HCT116 (cell line): ENCODE measurements around the gene NR5A2. TPM values are rescaled to one million over a fixed set of nuclear protein-coding genes. Genes with fewer than 3 reads are reported as not detected.

Experiments
- ATAC-seq: fragments of 200-7000 bp; cut with Tn5 transposase; 2 replicates; pipeline ENCODE4 v1.9.1; 2020; ENCODE audit warnings: mild to moderate bottlenecking, moderate library complexity
- BruUV-seq: library from RNA; stranded (reverse); fragments of 400-500 nt; replicated peaks from 2 replicates; lab custom pipeline; 2021; lab: Mats Ljungman, UMichigan
- CTCF ChIA-PET: fragments of 300-600 bp; sonication (Branson Sonifier 250); formaldehyde crosslinking; loops from one replicate; lab custom pipeline; 2021; ENCODE audit warnings: antibody characterized with exemption; lab: Charles Lee
- POLR2A ChIA-PET: fragments of 300-600, 350-600 bp; sonication (Branson Sonifier 250); formaldehyde crosslinking; loops from one replicate; lab custom pipeline; 2021; ENCODE audit warnings: antibody characterized with exemption; lab: Charles Lee
- RAD21 ChIA-PET, 2 experiments: fragments of 300-600 bp; sonication (Branson Sonifier 250); formaldehyde crosslinking; loops; one replicate each; lab custom pipeline; 2023; ENCODE audit warnings: low total read pairs in 2 of 2; ENCODE audit not compliant: uncharacterized antibody in 2 of 2, unreplicated experiment in 2 of 2, low non-redundant PET in 1 of 2; lab: Charles Lee
- DNase-seq: peaks from one replicate; pipeline ENCODE4 v3.0.0-alpha.2; 2010; ENCODE audit warnings: low read depth, low spot score
- H2AFZ ChIP-seq: fragments of 200-600 bp; shearing (Covaris generic), sonication (generic); 2 replicates; pipeline ENCODE4 v1.6.1; 2017; ENCODE audit warnings: low read depth, mixed run types, mixed read lengths, antibody characterized with exemption, low read length; ENCODE audit not compliant: poor library complexity, severe bottlenecking
- H3K27ac ChIP-seq: 2 replicates; pipeline ENCODE4 v1.5.1; 2012; ENCODE audit warnings: low read depth, low read length
- H3K27me3 ChIP-seq: fragments of 200-600 bp; sonication (generic); 2 replicates; pipeline ENCODE4 v1.6.1; 2016; ENCODE audit warnings: mixed run types, low read length, mixed read lengths; ENCODE audit not compliant: insufficient read depth
- H3K36me3 ChIP-seq, 2 experiments: fragments of 200-500 bp in 1 of 2; fragments of 200-600 bp in 1 of 2; sonication (Bioruptor generic) in 1 of 2; sonication (generic) in 1 of 2; 2 replicates each; pipeline versions ENCODE4 v1.5.1 to v1.6.1; 2014 to 2016; ENCODE audit warnings: low read length in 2 of 2, inconsistent platforms in 1 of 2, mixed read lengths in 1 of 2, mixed run types in 1 of 2; ENCODE audit not compliant: insufficient read depth in 2 of 2, control insufficient read depth in 1 of 2
- H3K4me1 ChIP-seq, 2 experiments: fragments of 200-600 bp in 1 of 2; sonication (generic) in 1 of 2; 2 replicates each; pipeline versions ENCODE4 v1.5.1 to v1.6.1; 2012 to 2017; ENCODE audit warnings: low read length in 2 of 2, inconsistent platforms in 1 of 2, mild to moderate bottlenecking in 1 of 2, mixed read lengths in 1 of 2, mixed run types in 1 of 2, moderate library complexity in 1 of 2; ENCODE audit not compliant: insufficient read depth in 2 of 2, control insufficient read depth in 1 of 2
- H3K4me2 ChIP-seq: fragments of 200-600 bp; sonication (generic); 2 replicates; pipeline ENCODE4 v1.6.1; 2017; ENCODE audit warnings: mixed run types, low read length, mixed read lengths
- H3K4me3 ChIP-seq, 2 experiments: fragments of 200-600 bp in 1 of 2; sonication (generic) in 1 of 2; replicated peaks in 1 of 2; 2 replicates each; pipeline ENCODE4 v1.5.1; 2011 to 2016; ENCODE audit warnings: low read length in 2 of 2, control low read depth in 1 of 2, low read depth in 1 of 2, mild to moderate bottlenecking in 1 of 2, mixed read lengths in 1 of 2, mixed run types in 1 of 2
- H3K79me2 ChIP-seq: fragments of 200-600 bp; sonication (generic); 2 replicates; pipeline ENCODE4 v1.6.1; 2017; ENCODE audit warnings: mild to moderate bottlenecking, mixed run types, low read length, moderate library complexity, mixed read lengths; ENCODE audit not compliant: insufficient read depth
- H3K9ac ChIP-seq: fragments of 200-600 bp; sonication (generic); 2 replicates; pipeline ENCODE4 v1.6.1; 2016; ENCODE audit warnings: low read length, mixed read lengths
- H3K9me2 ChIP-seq: fragments of 200-600 bp; sonication (generic), shearing (Covaris generic); 2 replicates; pipeline ENCODE4 v1.6.1; 2017; ENCODE audit warnings: mixed run types, mild to moderate bottlenecking, moderate library complexity; ENCODE audit not compliant: insufficient read depth
- H3K9me3 ChIP-seq, 2 experiments: fragments of 200-500 bp in 1 of 2; fragments of 200-600 bp in 1 of 2; sonication (Bioruptor generic) in 1 of 2; sonication (generic) in 1 of 2; 2 replicates each; pipeline ENCODE4 v1.6.1; 2014 to 2017; ENCODE audit warnings: low read length in 2 of 2, mixed read lengths in 2 of 2, inconsistent platforms in 1 of 2, low read depth in 1 of 2, mild to moderate bottlenecking in 1 of 2, mixed run types in 1 of 2, moderate library complexity in 1 of 2; ENCODE audit not compliant: control insufficient read depth in 1 of 2, insufficient read depth in 1 of 2
- H4K20me1 ChIP-seq: fragments of 200-600 bp; sonication (generic), shearing (Covaris generic); 2 replicates; pipeline ENCODE4 v1.6.1; 2017; ENCODE audit warnings: mixed run types, mild to moderate bottlenecking, moderate library complexity; ENCODE audit not compliant: insufficient read depth
- ELF1 ChIP-seq: IDR thresholded peaks from 2 replicates; pipeline ENCODE4 v1.6.1; 2012; ENCODE audit warnings: low read depth, borderline replicate concordance
- EZH2 ChIP-seq: fragments of 200-600 bp; sonication (generic); IDR thresholded peaks from 2 replicates; pipeline ENCODE4 v1.6.1; 2017; ENCODE audit warnings: antibody characterized with exemption, mixed run types
- EZH2phosphoT487 ChIP-seq: fragments of 200-600 bp; IDR thresholded peaks from 2 replicates; pipeline ENCODE4 v1.6.1; 2018; ENCODE audit warnings: antibody characterized with exemption, borderline replicate concordance
- FOSL1 ChIP-seq: IDR thresholded peaks from 2 replicates; pipeline ENCODE4 v1.6.1; 2012; ENCODE audit warnings: low read depth
- JUND ChIP-seq: IDR thresholded peaks from 2 replicates; pipeline ENCODE4 v1.6.1; 2012
- MAX ChIP-seq: IDR thresholded peaks from 2 replicates; pipeline ENCODE4 v1.6.1; 2012
- POLR2A ChIP-seq: IDR thresholded peaks from 2 replicates; pipeline ENCODE4 v1.7.0; 2011; ENCODE audit warnings: borderline replicate concordance; ENCODE audit not compliant: insufficient read depth, insufficient read length; ENCODE audit errors: extremely low read depth
- SIN3A ChIP-seq: IDR thresholded peaks from 2 replicates; pipeline ENCODE4 v1.6.1; 2012; ENCODE audit warnings: low read depth
- SP1 ChIP-seq: IDR thresholded peaks from 2 replicates; pipeline ENCODE4 v1.6.1; 2012; ENCODE audit warnings: low read depth
- SRF ChIP-seq: IDR thresholded peaks from 2 replicates; pipeline ENCODE4 v1.6.1; 2012; ENCODE audit warnings: low read depth
- ZFX ChIP-seq: fragments of 450-650 bp; IDR thresholded peaks from 2 replicates; pipeline ENCODE4 v1.6.1; 2017
- intact Hi-C: fragments of 100-400 bp; cut with micrococcal nuclease; formaldehyde crosslinking; loops from 2 replicates; pipeline ENCODE4 v1.10.0; 2022
- total RNA-seq: library from RNA; stranded (reverse); gene quantifications from one replicate; pipeline ENCODE4 v1.2.1, GENCODE V29; 2021; ENCODE audit not compliant: unreplicated experiment
- TF ChIP-seq, protein P1 (sequence below): IDR thresholded peaks from 2 replicates; pipeline ENCODE4 v1.6.1; 2012; ENCODE audit warnings: low read depth

NR5A2 gene
- total RNA-seq, 1 experiment from 2014 or later = 0.91 TPM

GRCh38 chr1:200124309-200124708 lies 96.8 kb downstream of the NR5A2 start:
- ChIA-PET POLR2A (no interaction called here), CTCF (no interaction called here)
- no peak for ATAC-seq

More at GRCh38 chr1:200124309-200124708, 96.8 kb downstream of the NR5A2 start:
- no peaks in the 10 kb centered on the region for H3K27me3 ChIP-seq
- no peak for DNase-seq
- no peak overlapping the region for H3K4me2 ChIP-seq
- no peak for TF ChIP-seq POLR2A
- TF ChIP-seq, protein P1, sequence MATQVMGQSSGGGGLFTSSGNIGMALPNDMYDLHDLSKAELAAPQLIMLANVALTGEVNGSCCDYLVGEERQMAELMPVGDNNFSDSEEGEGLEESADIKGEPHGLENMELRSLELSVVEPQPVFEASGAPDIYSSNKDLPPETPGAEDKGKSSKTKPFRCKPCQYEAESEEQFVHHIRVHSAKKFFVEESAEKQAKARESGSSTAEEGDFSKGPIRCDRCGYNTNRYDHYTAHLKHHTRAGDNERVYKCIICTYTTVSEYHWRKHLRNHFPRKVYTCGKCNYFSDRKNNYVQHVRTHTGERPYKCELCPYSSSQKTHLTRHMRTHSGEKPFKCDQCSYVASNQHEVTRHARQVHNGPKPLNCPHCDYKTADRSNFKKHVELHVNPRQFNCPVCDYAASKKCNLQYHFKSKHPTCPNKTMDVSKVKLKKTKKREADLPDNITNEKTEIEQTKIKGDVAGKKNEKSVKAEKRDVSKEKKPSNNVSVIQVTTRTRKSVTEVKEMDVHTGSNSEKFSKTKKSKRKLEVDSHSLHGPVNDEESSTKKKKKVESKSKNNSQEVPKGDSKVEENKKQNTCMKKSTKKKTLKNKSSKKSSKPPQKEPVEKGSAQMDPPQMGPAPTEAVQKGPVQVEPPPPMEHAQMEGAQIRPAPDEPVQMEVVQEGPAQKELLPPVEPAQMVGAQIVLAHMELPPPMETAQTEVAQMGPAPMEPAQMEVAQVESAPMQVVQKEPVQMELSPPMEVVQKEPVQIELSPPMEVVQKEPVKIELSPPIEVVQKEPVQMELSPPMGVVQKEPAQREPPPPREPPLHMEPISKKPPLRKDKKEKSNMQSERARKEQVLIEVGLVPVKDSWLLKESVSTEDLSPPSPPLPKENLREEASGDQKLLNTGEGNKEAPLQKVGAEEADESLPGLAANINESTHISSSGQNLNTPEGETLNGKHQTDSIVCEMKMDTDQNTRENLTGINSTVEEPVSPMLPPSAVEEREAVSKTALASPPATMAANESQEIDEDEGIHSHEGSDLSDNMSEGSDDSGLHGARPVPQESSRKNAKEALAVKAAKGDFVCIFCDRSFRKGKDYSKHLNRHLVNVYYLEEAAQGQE = no peak
- no peak for TF ChIP-seq MAX
- TF ChIP-seq FOSL1 = no peak
- no peak for TF ChIP-seq EZH2
- TF ChIP-seq SRF = no peak
- TF ChIP-seq JUND = no peak
- no peak for TF ChIP-seq ZFX
- no peak for TF ChIP-seq SIN3A
- no peak for TF ChIP-seq ELF1
- TF ChIP-seq SP1 = no peak
- no peak for TF ChIP-seq EZH2phosphoT487
- no peaks in the 10 kb centered on the region for H3K9me2 ChIP-seq
- H2AFZ ChIP-seq = no peak overlapping the region
- no peaks in the 10 kb centered on the region for H3K9me3 ChIP-seq
- intact Hi-C loops = no loop called here
- H4K20me1 ChIP-seq = no peaks in the 10 kb centered on the region
- no peak overlapping the region for H3K9ac ChIP-seq
- H3K36me3 ChIP-seq = no peaks in the 10 kb centered on the region
- no peaks in the 10 kb centered on the region for H3K4me1 ChIP-seq
- no peaks in the 10 kb centered on the region for H3K79me2 ChIP-seq
- BruUV-seq = no TSS peak
- RAD21 ChIA-PET = no interaction called here
- H3K27ac ChIP-seq = no peak overlapping the region
- H3K4me3 ChIP-seq = no peak overlapping the region
